Measurements from ENCODE around the gene KCNQ4. TPM values are rescaled to one million over a fixed set of nuclear protein-coding genes. Genes with fewer than 3 reads are reported as not detected.

Gene KCNQ4
- total and polyA plus RNA-seq, 2 of the 4 experiments (the other 2 are of a cell fraction), result 0.07 TPM; not detected in 1

DNA sequence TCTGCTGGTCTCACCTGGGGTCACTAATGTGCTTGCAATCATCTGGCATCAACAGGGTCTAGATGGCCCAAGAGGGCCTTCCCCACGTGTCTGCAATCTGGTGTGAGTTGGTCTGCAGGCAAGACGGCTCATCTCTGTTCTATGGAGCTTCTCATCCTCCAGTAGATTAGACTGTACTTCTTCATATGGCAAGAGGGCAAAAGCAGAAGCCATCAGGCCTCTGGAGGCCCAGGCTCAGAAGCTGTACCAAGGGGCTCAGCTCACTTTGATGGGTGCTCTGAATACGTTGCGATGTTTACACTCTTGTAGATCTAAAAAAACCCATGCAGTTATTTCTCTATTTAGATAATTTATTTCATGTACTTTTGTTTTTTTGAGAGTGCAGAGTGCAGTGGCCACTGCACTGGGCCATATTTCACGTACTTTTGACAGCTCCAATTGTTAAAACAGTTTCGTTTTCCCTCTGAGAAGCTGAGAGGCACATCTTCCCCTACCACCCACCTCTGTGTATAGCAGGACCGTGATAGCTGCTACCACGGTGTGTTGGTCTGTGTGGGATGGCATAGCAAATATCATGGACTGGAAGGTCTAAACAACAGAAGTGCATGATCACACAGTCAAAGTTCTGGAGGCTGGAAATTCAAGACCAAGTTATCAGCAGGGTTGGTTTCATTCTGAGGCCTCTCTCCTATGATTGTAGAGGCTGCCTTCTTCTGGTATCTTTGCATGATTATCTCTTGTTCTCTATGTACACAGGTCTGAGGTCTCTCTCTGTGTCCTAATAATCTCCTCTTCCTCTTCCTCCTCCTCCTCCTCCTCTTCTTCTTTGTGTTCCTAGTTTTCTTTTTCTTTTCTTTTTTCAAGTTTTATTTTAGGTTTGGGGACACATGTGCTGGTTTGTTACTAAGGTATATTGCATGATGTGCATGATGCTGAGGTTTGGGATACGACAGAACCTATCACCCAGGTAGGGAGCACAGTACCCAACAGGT, 61.6 kb downstream of the KCNQ4 start:
- in situ Hi-C loops (cut with MboI; ENCODE audit: low sequenced_read_pairs), result loop anchor here (5.0 to 10.0 kb wide), 2 partner anchors 107 to 220 kb away; no protein-coding TSS in a partner anchor
- H2BK15ac ChIP-seq (ENCODE audit: low read depth, low read length), result no peak overlapping the region
- H2AK9ac ChIP-seq (replicated peaks; ENCODE audit: low read depth, low read length, poor library complexity), result no peak overlapping the region
- no peak overlapping the region for H4K5ac ChIP-seq (ENCODE audit: low read depth, low read length)
- H4K8ac ChIP-seq (ENCODE audit: low read depth in 2 of 2, low read length in 2 of 2), result no peak overlapping the region
- peaks cover 12% of the 10 kb centered on the region for H3K9me3 ChIP-seq (ENCODE audit: control insufficient read depth, insufficient read depth, low read length)
- no peak overlapping the region for H2BK5ac ChIP-seq (ENCODE audit: low read depth, low read length, poor library complexity, severe bottlenecking)
- H3K14ac ChIP-seq (replicated peaks; ENCODE audit: low read depth, low read length), result 0 out of 2 replicates have a peak overlapping the region, but pooled peaks have one; percentile 35
- no peaks in the 10 kb centered on the region for H3K79me1 ChIP-seq (ENCODE audit: low read depth in 1 of 2, low read length in 2 of 2)
- H3K4me1 ChIP-seq (ENCODE audit: control insufficient read depth, insufficient read depth, low read length), result no peaks in the 10 kb centered on the region
- peak overlapping the region; percentile 41; the same call in 1 of the 2 replicates for H3K4me2 ChIP-seq (ENCODE audit: low read depth, low read length)
- no peak overlapping the region for H3K18ac ChIP-seq (ENCODE audit: low read depth, low read length)
- BruUV-seq (replicated peaks), result no TSS peak
- no peak for DNase-seq
- no peak overlapping the region for H2BK20ac ChIP-seq (ENCODE audit: low read depth, low read length)
- no peak overlapping the region for H3K56ac ChIP-seq (ENCODE audit: extremely low read depth, insufficient read depth, low read length)
- H4K91ac ChIP-seq (ENCODE audit: insufficient read depth, low read depth, low read length), result no peak overlapping the region
- H3K36me3 ChIP-seq (ENCODE audit: control insufficient read depth, insufficient read depth, low read length), result no peaks in the 10 kb centered on the region
- H3K23ac ChIP-seq (ENCODE audit: low read depth, low read length), result 0 out of 2 replicates have a peak overlapping the region, but pooled peaks have one; percentile 10
- H3K27ac ChIP-seq (ENCODE audit: insufficient read depth, low read length), result no peak overlapping the region
- H2AFZ ChIP-seq (replicated peaks; ENCODE audit: low read length, poor library complexity), result no peak overlapping the region
- no peak overlapping the region for H3K4ac ChIP-seq (ENCODE audit: low read depth, low read length)
- ChIA-PET POLR2A (ENCODE audit: unreplicated experiment) (no interaction called here), CTCF (no interaction called here)
- no peak overlapping the region for H2BK120ac ChIP-seq (ENCODE audit: low read depth, low read length)
- dilution Hi-C loops (cut with HindIII; ENCODE audit: low sequenced_read_pairs, unreplicated experiment), result no loop called here
- no peak overlapping the region for H2AK5ac ChIP-seq (ENCODE audit: low read depth, low read length)
- no peak for ATAC-seq (ENCODE audit: low read depth)
- no peaks in the 10 kb centered on the region for H3K9me1 ChIP-seq (ENCODE audit: insufficient read depth, low read length)
- intact Hi-C loops (cut with micrococcal nuclease), result loop anchor here (5.0 kb wide), 1 partner anchor 277 kb away; no protein-coding TSS in a partner anchor
- WGBS, 2 experiments (ENCODE audit: extremely low coverage in 2 of 2, insufficient read length in 1 of 2), result 40% methylated on average over 2 of the region's 9 CpGs; no CpG with 5 or more reads in 1 of the 2 experiments
- no peak overlapping the region for H3K4me3 ChIP-seq (ENCODE audit: insufficient read depth, low read depth, low read length)
- H3K27me3 ChIP-seq (ENCODE audit: control insufficient read depth, insufficient read depth, low read length), result peaks cover 13% of the 10 kb centered on the region
- TF ChIP-seq, protein P1, sequence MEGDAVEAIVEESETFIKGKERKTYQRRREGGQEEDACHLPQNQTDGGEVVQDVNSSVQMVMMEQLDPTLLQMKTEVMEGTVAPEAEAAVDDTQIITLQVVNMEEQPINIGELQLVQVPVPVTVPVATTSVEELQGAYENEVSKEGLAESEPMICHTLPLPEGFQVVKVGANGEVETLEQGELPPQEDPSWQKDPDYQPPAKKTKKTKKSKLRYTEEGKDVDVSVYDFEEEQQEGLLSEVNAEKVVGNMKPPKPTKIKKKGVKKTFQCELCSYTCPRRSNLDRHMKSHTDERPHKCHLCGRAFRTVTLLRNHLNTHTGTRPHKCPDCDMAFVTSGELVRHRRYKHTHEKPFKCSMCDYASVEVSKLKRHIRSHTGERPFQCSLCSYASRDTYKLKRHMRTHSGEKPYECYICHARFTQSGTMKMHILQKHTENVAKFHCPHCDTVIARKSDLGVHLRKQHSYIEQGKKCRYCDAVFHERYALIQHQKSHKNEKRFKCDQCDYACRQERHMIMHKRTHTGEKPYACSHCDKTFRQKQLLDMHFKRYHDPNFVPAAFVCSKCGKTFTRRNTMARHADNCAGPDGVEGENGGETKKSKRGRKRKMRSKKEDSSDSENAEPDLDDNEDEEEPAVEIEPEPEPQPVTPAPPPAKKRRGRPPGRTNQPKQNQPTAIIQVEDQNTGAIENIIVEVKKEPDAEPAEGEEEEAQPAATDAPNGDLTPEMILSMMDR (conservative IDR thresholded peaks at IDR 0.05; ENCODE audit: low read depth, low read length), result no peak
- TF ChIP-seq CHD1 (IDR thresholded peaks at IDR 0.05; ENCODE audit: low read depth, low read length) (no peak), FOS (IDR thresholded peaks at IDR 0.05; ENCODE audit: low read depth, low read length) (no peak), RAD21 (IDR thresholded peaks at IDR 0.05; ENCODE audit: low read length) (no peak), BHLHE40 (IDR thresholded peaks at IDR 0.05; ENCODE audit: low read depth, low read length) (no peak), CEBPB (IDR thresholded peaks at IDR 0.05; ENCODE audit: low read depth, low read length) (no peak)
- TF ChIP-seq, protein P2, sequence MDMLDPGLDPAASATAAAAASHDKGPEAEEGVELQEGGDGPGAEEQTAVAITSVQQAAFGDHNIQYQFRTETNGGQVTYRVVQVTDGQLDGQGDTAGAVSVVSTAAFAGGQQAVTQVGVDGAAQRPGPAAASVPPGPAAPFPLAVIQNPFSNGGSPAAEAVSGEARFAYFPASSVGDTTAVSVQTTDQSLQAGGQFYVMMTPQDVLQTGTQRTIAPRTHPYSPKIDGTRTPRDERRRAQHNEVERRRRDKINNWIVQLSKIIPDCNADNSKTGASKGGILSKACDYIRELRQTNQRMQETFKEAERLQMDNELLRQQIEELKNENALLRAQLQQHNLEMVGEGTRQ (IDR thresholded peaks at IDR 0.05; ENCODE audit: low read depth, low read length), result no peak
- no peaks in the 10 kb centered on the region; the same call in 1 of the 2 replicates for H4K20me1 ChIP-seq (ENCODE audit: insufficient read depth, low read length)
- no peak overlapping the region for H3K9ac ChIP-seq (ENCODE audit: low read depth, low read length)

Data from IMR-90 (cell line).